Activated T-helper 1 cell treated with anti-CD3 and anti-CD28 coated beads, Interleukin-12 subunit alpha, Interleukin-12 subunit beta, Interleukin-2, Interleukin-4 antibody, amounts not matched to agents 30 ng/mL and 10 ng/mL and 1 ng/mL, durations not matched to agents 14 hours and 24 hours and 36 hours (primary cell): ENCODE results near the gene CHAC1. TPM values are rescaled to one million over a fixed set of nuclear protein-coding genes. Genes with fewer than 3 reads are reported as not detected.
"Not testable (repeated sequence)": the region's sequence is repeated elsewhere in the genome, so short reads cannot be mapped to it uniquely, and the experiment has no call there.

Experiments
- DNase-seq: peaks from one replicate; pipeline ENCODE4 v3.0.0; 2021; ENCODE audit warnings: low spot score
- H3K27ac Mint-ChIP-seq: one replicate; pipeline ENCODE4 v1.8.0; 2021; ENCODE audit warnings: mild to moderate bottlenecking, mixed read lengths
- H3K27me3 Mint-ChIP-seq: one replicate; pipeline ENCODE4 v1.8.0; 2022; ENCODE audit warnings: mild to moderate bottlenecking, moderate library complexity, mixed read lengths; ENCODE audit not compliant: insufficient read depth
- H3K36me3 Mint-ChIP-seq: one replicate; pipeline ENCODE4 v1.8.0; 2021; ENCODE audit warnings: low read depth, mixed read lengths
- H3K4me1 Mint-ChIP-seq: one replicate; pipeline ENCODE4 v1.8.0; 2021; ENCODE audit warnings: low read depth, mixed read lengths
- H3K4me3 Mint-ChIP-seq: one replicate; pipeline ENCODE4 v1.8.0; 2021; ENCODE audit warnings: mild to moderate bottlenecking, moderate library complexity, mixed read lengths
- H3K9me3 Mint-ChIP-seq: one replicate; pipeline ENCODE4 v1.8.0; 2021; ENCODE audit warnings: mixed read lengths
- intact Hi-C: fragments of 100-400 bp; cut with micrococcal nuclease; formaldehyde crosslinking; loops from one replicate; pipeline ENCODE4 v1.15.1; 2024
- total RNA-seq: library from RNA; stranded (reverse); gene quantifications from 2 replicates; pipeline ENCODE4 v1.2.3, GENCODE V29; 2022

CHAC1 gene
- total RNA-seq, 1 donor from 2014 or later = 11.7 TPM

DNA sequence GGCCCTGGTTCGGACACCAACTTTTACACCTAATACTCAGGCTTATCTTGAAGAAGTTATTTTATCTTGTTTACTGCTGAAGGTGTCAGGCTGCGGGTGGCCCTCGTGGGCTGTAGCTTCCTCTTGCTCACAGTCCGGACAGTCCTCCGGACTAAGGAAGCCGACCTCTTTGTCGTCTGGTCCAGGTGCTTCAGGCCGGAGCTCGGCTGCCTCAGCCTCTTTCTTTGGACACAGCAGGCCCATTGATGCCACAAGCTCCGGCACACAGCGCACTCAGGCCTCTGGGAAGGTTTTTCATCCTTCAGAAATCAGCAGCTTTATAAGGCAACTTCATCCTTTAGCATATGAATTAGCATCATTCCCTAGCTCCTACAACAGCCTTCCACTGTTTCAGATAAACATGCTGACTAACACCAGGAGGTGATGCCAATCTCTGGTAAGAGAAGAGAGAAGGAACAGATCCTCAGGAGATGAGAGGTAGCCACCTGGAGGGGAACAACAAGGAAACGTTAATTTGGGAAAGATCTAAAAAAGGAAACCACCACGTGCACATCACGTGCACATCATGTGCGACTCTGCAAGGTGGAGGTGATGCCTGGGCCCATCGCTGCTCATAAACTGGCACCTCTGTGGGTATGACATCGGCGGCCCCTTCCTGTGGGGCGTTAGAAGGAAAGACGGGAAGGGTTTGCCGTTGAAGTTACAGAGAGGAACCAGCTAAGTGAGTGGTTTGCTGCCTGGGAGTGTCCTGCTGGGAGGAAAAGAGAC, 4.4 kb upstream of the CHAC1 start:
- DNase-seq = no peak
- no peaks in the 10 kb centered on the region for H3K9me3 Mint-ChIP-seq
- H3K4me3 Mint-ChIP-seq = no peak overlapping the region
- no peak overlapping the region for H3K27ac Mint-ChIP-seq
- H3K4me1 Mint-ChIP-seq = peaks cover 30% of the 10 kb centered on the region
- peaks cover 4% of the 10 kb centered on the region for H3K27me3 Mint-ChIP-seq
- intact Hi-C loops = no loop called here
- no peaks in the 10 kb centered on the region for H3K36me3 Mint-ChIP-seq

DNA sequence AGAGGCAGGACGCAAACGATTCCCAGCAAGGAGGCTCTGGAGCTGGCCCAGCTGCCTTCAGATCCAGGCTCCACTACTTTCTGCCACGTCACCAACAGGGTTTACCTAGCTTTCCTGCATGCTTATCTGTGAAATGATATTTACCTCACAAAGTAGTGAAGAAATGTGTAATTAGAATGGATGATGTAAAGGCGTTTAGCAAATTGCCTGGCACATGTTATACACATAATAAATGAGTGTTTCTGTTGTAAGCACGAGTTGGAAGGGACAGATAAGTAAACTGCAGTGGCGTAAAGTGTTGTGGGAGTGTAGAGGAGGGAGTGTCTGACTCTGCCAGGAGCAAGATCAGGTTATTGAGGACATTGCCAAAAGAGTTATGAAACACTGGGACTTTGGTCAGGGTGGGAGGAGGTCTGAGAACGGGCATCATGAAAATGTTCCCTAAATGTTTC, 3.5 kb upstream of the CHAC1 start:
- Mint-ChIP-seq H3K27me3 (peaks cover 2% of the 10 kb centered on the region), H3K9me3 (no peaks in the 10 kb centered on the region), H3K36me3 (no peaks in the 10 kb centered on the region), H3K4me3 (no peak overlapping the region), H3K27ac (no peak overlapping the region), H3K4me1 (peaks cover 39% of the 10 kb centered on the region)
- intact Hi-C loops = loop anchor here (5.0 kb wide), 1 partner anchor 142 kb away; the partner anchor contains the start of genes DNAJC17 and ZFYVE19
- no peak for DNase-seq

DNA sequence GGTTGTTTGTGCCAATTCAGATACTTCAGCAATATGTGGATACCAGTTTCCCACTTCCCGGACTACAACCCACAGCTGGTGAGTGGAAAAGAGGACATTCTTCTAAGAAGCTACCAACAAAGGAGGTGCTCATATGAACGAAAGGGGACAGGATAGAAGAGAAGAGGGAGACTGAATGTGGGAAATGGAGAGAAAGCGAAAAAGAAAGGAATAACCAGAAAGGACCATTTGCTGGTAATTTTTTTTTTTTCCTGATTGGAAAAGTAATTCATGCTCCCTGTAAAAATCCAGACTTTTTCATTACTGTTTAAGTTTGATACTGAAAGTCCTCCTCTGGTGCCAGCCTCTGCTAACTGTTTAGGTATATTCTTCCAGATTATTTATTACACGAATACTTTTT, 1.5 kb upstream of the CHAC1 start:
- intact Hi-C loops = loop anchor here (2.0 to 5.0 kb wide), 3 partner anchors 144 to 381 kb away; partner anchors contain the start of genes DNAJC17, NUSAP1, OIP5 and ZFYVE19
- peak overlapping the region; percentile 76 for H3K27ac Mint-ChIP-seq
- peak overlapping the region; percentile 92 for H3K4me3 Mint-ChIP-seq
- DNase-seq = no peak
- H3K4me1 Mint-ChIP-seq = peaks cover 48% of the 10 kb centered on the region
- H3K36me3 Mint-ChIP-seq = peaks cover 3% of the 10 kb centered on the region
- no peaks in the 10 kb centered on the region for H3K27me3 Mint-ChIP-seq
- no peaks in the 10 kb centered on the region for H3K9me3 Mint-ChIP-seq

DNA sequence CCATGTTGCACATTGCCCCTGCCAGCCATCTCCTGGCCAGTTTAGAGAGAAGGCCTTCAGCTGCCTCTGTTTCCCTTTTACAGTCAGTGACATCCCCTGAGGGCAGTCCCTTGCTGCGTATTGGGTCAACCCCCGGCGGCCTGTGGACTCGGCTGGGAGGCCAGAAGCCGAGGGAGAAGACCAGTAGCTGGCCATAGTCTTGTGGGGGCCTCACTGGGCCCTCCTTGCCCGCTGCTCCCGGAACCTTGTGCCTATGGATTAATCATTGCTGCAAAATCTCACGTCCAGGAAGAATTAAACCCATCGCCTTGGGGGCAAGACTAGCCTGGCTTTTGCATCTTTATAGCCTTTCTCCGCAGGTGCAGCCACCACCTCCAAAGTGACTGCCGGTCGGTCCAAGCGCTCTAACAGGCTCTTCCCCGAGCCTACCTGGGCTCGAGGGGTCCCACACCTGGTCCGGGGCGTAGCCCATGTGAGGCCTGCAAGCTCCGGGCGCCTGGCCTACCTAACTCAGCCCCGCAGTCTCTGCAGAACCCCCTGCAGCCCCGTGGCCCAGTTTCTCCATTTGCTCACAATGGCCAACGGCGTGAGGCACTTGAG, 870 bp upstream of the CHAC1 start:
- no peak for DNase-seq
- H3K36me3 Mint-ChIP-seq = peaks cover 3% of the 10 kb centered on the region
- no peaks in the 10 kb centered on the region for H3K27me3 Mint-ChIP-seq
- H3K9me3 Mint-ChIP-seq = no peaks in the 10 kb centered on the region
- peak overlapping the region; percentile 92 for H3K4me3 Mint-ChIP-seq
- peak overlapping the region; percentile 89 for H3K27ac Mint-ChIP-seq
- intact Hi-C loops = loop anchor here (2.0 to 5.0 kb wide), 3 partner anchors 145 to 380 kb away; partner anchors contain the start of genes DNAJC17, NUSAP1, OIP5 and ZFYVE19
- peaks cover 48% of the 10 kb centered on the region for H3K4me1 Mint-ChIP-seq

DNA sequence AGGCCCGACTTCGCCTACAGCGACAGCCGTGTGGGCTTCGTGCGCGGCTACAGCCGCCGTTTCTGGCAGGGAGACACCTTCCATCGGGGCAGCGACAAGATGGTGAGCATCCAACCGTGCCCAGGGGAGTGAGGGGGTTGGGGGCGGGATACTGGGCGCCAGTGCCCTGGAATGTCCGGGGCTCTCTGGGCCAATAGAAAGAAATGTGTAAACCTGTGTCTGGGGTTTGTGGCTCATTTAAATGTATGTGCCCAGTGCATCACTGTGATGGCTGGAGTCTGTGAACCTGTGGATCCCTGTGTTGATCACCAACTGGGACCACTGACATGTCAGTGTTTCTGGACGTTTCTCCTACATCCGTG, 423 bp downstream of the CHAC1 start:
- Mint-ChIP-seq H3K27me3 (no peaks in the 10 kb centered on the region), H3K4me1 (peaks cover 48% of the 10 kb centered on the region), H3K4me3 (peak overlapping the region; percentile 92), H3K36me3 (peaks cover 3% of the 10 kb centered on the region), H3K27ac (peak overlapping the region; percentile 89), H3K9me3 (no peaks in the 10 kb centered on the region)
- intact Hi-C loops = loop anchor here (1.0 to 5.0 kb wide), 7 partner anchors 11 to 384 kb away; partner anchors contain the start of genes CHP1, DNAJC17, NUSAP1 and OIP5
- no peak for DNase-seq

DNA sequence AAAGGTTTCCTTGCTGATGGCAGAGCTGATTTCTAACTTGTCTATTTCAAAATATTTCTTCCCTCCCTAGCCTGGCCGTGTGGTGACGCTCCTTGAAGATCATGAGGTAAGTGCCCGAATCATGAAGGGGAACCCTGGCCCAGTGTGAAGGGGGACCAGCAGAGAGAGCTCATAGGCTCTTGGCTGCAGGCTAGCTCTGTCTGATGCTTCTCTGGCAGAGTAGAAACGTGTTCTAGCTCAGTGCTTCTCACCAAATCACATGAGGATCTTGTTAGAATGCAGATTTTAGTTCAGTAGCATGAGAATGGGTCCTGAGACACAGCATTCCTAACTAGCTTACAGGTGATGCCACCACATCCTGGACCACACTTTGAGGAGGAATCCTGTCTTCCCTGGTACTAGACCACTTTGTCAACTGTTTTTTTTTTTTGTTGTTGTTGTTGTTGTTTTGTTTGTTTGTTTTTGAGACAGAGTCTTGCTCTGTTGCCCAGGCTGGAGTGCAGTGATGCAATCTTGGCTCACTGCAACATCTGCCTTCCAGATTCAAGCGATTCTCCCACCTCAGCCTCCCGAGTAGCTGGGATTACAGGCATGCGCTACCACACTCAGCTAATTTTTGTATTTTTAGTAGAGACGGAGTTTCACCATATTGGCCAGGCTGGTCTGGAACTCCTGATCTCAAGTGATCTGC, 1.0 kb downstream of the CHAC1 start:
- intact Hi-C loops = loop anchor here (5.0 kb wide), 1 partner anchor 147 kb away; the partner anchor contains the start of genes DNAJC17 and ZFYVE19
- not testable (repeated sequence) for H3K9me3 Mint-ChIP-seq, H3K27me3 Mint-ChIP-seq

DNA sequence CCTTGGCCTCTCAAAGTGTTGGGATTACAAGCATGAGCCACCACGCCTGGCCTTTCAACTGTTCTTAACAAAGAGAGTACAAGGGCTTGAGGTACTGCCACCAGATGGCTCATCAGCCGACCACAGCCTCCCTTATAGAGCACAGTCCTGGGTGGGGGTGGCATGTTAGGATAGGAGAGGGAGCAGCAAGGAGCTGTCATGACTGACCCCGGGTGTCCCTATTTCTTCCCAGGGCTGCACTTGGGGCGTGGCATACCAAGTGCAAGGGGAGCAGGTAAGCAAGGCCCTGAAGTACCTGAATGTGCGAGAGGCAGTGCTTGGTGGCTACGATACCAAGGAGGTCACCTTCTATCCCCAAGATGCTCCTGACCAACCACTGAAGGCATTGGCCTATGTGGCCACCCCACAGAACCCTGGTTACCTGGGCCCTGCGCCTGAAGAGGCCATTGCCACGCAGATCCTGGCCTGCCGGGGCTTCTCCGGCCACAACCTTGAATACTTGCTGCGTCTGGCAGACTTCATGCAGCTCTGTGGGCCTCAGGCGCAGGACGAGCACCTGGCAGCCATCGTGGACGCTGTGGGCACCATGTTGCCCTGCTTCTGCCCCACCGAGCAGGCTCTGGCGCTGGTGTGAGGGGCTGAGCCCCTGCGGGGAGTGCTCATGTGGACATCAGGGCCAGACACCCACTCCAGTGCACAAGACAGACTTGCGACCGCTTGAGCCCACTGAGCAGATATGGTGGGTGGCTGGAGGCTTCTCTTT, 2.1 kb downstream of the CHAC1 start:
- peaks cover 55% of the 10 kb centered on the region for H3K4me1 Mint-ChIP-seq
- peak overlapping the region; percentile 92 for H3K4me3 Mint-ChIP-seq
- H3K9me3 Mint-ChIP-seq = no peaks in the 10 kb centered on the region
- no peak overlapping the region for H3K27ac Mint-ChIP-seq
- H3K27me3 Mint-ChIP-seq = peaks cover 3% of the 10 kb centered on the region
- DNase-seq = no peak
- intact Hi-C loops = no loop called here
- H3K36me3 Mint-ChIP-seq = peaks cover 3% of the 10 kb centered on the region

More for the DNA sequence above, 1.0 kb downstream of the CHAC1 start:
- H3K27ac Mint-ChIP-seq = peak overlapping the region; percentile 80
- H3K4me3 Mint-ChIP-seq = peak overlapping the region; percentile 92
- not testable (repeated sequence) for DNase-seq, H3K36me3 Mint-ChIP-seq
- peaks cover 48% of the 10 kb centered on the region for H3K4me1 Mint-ChIP-seq

DNA sequence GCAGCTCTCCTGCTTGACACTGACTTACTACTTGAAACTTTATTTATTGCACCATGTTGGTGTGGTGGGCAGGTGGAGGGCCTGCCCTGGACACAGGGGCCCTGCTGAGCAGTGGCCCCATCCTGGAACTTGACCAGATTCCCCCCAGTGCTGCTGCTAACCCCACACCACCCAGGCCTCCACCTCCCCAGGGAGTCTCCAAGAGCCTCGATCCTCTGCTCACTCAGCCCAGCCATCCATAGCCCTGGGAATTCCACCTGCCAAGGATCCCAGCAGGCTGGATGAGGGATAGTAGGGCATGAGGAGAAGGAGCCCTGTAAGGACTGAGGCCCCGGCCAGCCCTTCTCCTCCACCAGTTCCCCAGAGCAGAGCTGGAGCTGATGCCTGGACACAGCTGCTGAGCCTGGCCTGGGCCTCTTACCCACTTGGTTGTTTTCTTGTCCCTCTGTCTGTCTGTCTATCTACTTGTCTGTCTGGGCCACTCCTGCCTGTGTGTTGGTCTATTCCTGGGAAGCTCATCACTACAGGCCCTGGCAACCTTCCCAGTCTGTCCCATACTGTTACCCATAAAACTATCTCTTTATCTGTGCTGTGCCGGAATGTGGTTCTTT, 2.8 kb downstream of the CHAC1 start:
- no peak overlapping the region for H3K27ac Mint-ChIP-seq
- H3K4me3 Mint-ChIP-seq = peak overlapping the region; percentile 62
- intact Hi-C loops = no loop called here
- H3K27me3 Mint-ChIP-seq = peaks cover 3% of the 10 kb centered on the region
- no peaks in the 10 kb centered on the region for H3K9me3 Mint-ChIP-seq
- DNase-seq = no peak
- peaks cover 55% of the 10 kb centered on the region for H3K4me1 Mint-ChIP-seq
- H3K36me3 Mint-ChIP-seq = peaks cover 3% of the 10 kb centered on the region

DNA sequence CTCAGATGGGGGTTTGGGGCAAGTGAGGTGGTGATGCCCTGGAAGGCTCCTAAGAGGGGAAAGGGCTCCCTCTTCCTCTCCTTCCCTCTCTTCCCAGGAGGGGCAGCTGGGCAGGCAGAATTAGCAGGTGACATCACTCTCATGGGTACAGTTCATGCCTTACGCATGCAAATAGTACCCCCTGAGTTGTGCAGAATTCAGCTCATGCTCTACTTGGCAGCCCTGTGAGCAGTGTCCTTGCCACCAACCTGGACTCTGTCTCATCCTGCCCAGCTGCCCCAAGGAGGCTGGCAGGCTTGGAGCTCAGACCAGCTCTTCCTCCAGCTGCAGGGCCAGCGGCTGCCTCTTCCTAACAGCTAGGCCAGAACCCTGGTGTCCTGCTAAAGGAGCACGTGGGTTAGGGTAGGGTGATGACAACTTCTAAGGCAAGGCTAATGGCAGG, 3.3 kb downstream of the CHAC1 start:
- Mint-ChIP-seq H3K27ac (no peak overlapping the region), H3K9me3 (no peaks in the 10 kb centered on the region), H3K27me3 (peaks cover 3% of the 10 kb centered on the region)

DNA sequence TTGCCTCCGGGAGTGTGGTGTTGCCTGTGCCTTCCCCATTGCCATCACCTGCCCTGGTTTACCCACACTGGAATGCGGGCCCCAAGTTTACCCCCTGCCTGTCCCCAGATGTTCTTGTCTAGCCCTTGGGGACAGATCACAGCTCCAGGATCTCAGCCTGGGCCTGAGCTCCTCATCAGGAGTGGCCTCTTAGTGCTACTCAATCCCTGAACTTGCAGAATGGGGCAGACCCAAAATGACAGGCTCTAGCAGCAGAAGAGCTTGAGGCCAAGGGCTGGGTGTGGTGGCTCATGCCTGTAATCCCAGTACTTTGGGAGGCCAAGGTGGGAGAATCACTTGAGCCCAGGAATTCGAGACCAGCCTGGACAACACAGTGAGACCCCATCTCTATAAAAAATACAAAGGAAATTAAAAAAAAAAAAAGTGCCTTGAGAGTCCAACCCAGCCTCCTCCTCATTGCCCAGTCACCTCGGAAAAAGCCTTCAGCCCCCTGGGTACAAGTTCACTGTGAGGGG, 3.8 kb downstream of the CHAC1 start:
- no peak overlapping the region for H3K27ac Mint-ChIP-seq
- peaks cover 3% of the 10 kb centered on the region for H3K36me3 Mint-ChIP-seq
- intact Hi-C loops = no loop called here
- peaks cover 3% of the 10 kb centered on the region for H3K27me3 Mint-ChIP-seq
- no peaks in the 10 kb centered on the region for H3K9me3 Mint-ChIP-seq
- H3K4me3 Mint-ChIP-seq = no peak overlapping the region
- no peak for DNase-seq
- peaks cover 48% of the 10 kb centered on the region for H3K4me1 Mint-ChIP-seq

More for the DNA sequence above, 3.3 kb downstream of the CHAC1 start:
- peaks cover 3% of the 10 kb centered on the region for H3K36me3 Mint-ChIP-seq
- peak overlapping the region; percentile 62 for H3K4me3 Mint-ChIP-seq
- no peak for DNase-seq
- intact Hi-C loops = no loop called here
- H3K4me1 Mint-ChIP-seq = peaks cover 54% of the 10 kb centered on the region

DNA sequence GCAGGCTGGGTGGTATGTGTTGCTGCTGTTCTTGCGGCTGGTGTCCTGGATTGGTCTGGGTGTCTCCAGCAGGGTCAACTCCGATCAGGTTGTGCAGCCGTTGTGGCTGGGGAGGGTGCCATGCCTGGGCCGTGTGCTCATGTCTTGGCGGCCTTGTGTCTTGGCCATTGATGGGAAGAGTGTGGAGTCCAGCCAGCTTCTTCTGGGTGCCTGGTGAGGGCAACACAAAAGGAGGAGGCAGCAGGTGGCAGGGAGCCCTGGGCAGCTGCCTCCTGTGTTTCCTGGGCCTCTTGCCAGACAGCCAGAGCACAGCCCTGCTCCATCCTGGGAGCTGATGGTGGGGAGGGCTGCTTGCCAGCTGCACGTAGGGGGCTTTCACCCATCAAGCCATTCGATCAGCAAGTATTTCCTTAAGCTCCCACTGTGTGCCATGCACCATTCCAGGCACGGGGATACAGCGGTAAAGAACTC, 4.3 kb downstream of the CHAC1 start:
- Mint-ChIP-seq H3K4me1 (peaks cover 43% of the 10 kb centered on the region), H3K9me3 (no peaks in the 10 kb centered on the region), H3K27ac (no peak overlapping the region), H3K27me3 (peaks cover 3% of the 10 kb centered on the region), H3K4me3 (no peak overlapping the region), H3K36me3 (peaks cover 3% of the 10 kb centered on the region)
- intact Hi-C loops = no loop called here
- no peak for DNase-seq
